Smooth muscle cell of the brain vasculature (primary cell): Measurements from ENCODE around the gene TMEM220.
"Not testable (repeated sequence)": the region's sequence is repeated elsewhere in the genome, so short reads cannot be mapped to it uniquely, and the experiment has no call there.

Source experiments
- DNase-seq: peaks from one replicate; pipeline ENCODE4 v3.0.0-alpha.2; 2012; ENCODE audit warnings: low read depth, low spot score

The TMEM220 gene

DNA sequence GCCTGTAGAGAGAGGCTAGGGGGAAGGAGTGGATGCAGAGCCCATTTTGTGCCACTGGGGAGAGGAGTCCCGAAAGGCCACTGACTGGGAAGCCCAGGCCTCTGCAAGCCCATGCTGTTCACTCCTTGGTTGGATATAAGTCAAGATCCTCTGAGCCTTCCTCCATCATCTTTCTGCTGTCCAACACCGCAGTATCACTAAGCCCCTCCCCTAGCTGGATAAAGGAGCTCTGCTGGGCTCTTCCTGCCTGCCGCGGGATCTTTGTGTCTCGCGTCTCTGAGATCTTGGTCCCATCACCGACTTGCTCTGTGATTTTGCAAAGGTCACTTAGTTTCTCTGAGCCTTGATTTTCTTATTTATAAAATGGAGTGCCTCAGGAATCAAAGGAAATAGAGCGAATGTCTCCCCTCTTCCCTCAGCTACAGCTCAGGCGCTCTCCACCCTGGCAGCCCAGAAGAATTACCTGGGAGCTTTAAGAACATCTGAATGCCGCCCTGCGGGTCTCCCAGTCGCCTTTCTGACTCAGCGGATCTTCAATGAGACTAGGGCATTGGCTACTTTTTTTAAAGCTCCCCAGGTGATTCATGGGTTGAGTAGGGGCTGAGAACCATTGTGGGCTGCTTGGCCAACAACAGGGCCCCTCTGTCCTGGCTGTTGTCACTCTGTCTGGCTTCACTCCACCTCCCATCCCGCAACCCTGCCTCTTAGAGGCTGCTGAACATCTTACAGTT, 25.2 kb upstream of the TMEM220 start:
- no peak for DNase-seq

- DNase-seq: no peak
Observed at GRCh38 chr17:10754109-10754508, 24.3 kb upstream of the TMEM220 start.

DNA sequence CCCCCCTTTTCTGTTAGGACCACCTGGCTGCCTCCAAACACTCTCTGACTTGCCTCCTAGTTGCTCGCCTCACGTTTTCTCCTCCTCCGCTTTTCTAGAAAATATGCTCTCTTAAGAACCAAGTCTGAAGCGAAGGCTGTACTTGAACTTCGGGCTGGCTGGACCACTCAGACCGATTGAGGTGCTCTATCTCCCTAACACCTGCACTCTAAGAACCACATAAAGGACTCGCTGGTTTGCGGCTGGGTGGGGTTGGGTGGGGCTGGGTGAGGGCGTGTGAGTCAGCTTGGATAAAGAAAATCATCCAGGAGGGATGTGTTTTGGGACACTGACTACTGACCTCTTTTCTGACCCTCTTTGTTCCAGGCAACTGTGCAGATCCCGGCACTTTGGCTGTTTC, 22.9 kb upstream of the TMEM220 start:
- no peak for DNase-seq

GRCh38 chr17:10751563-10751962, 21.7 kb upstream of the TMEM220 start:
- no peak for DNase-seq

DNA sequence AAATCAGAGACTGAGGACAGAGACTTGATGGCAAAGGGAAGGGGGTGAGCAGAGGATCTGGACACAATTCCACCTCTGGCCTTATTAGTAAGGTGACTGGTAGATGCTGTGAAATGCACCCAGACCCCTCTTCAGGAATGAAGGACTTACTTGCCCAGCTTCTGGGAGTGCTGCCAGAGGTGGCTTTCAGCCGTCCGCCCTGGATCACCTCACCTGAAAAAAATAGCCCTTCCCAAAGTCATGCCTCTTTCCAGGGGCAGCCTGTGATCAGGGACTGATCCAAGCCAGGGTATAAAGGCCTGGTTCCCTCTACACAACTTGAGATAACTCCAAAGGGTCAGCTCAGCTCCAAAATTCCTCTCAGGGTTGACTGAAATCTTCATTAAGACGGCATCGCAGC, 20.4 kb upstream of the TMEM220 start:
- DNase-seq: no peak

DNA sequence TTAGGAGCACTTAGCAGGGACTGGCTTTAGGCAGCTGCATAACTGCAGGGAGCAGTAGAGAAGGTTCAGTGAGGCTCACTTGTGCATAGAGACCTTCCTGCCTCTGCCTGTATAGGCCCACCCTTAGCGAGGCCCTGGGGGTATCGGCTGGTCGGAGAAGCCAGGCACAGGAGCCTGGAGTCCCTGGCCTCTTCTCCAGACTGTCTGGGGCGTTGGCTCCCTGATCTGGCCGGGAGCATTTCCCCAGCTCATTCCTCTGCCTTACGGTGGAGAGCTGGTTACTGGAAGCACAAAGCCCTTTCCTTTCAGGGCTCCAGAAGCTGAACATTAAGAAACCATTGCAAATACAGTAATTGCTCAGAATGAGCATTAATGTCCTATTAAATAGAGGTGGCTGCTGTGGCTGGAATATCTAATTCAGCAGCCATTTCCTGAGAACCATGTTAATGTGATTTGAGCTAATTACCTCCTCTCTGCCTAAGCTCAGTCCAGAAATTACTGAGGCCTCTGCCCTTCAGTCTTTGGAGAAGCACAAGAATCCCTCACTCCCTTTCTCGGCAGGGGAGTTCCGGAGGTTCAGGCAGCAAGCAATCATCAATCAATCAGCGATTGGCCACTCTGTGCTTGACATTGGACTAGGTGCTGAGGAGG, 18.8 kb upstream of the TMEM220 start:
- DNase-seq: no peak

- no peak for DNase-seq
Observed at GRCh38 chr17:10745231-10745630, 15.4 kb upstream of the TMEM220 start.

DNA sequence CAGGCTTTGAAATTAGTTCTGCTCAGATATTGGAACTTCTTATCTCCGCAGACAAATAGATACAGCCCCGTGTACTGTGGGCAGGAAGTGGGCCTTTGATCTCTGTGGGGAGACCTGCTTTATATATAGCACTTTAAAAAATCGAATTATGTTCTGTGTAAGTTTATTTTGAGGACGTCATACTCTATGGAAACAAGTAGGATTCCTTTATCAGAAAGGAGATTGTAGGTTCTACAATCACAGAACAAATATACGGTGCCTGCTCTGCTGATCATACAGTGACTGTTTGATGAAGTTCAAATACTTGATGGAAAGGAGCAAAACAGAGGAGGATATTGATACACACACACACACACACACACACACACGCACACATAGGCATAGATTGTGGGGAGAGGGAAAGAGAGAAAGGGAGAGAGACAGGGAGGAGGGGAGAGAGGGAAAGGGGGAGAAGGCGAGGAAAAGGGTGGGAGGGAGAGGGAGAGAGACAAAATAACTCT, 14.7 kb upstream of the TMEM220 start:
- no peak for DNase-seq

DNA sequence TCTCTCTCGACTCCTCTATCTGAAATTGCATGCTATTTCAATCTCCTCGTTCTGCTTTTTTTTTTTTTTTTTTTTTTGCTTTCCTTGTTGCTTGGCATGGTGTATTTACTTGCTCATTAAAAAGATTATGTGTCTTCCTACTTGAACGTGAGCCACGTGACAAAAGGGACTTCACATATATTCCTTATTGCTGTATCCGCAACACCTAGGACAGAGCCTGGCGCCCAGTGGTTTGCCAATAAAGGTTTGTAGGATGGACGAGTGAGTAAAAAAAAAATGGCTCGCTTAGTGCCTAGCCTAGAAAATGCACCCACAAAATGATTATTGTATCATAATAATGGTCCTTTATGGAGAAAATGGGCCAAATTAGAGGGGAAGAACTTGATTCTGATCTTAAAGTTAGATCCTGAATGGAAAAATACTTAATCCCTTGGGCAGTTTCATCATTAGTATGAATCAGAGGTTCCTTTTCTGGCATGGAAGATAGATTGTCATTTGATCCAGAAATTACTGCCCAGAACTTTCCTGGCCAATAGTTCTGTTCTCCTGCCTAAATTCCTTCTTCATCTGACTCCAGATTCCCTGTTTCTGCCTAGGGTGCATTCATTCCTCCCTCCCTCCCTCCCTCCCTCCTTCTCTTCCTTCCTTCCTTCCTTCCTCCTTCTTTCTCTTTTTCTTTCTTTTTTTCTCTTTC, 13.6 kb upstream of the TMEM220 start:
- DNase-seq: no peak

GRCh38 chr17:10742431-10742830, 12.6 kb upstream of the TMEM220 start:
- DNase-seq: no peak

- DNase-seq: no peak
Observed at GRCh38 chr17:10741416-10742135, 11.8 kb upstream of the TMEM220 start.

DNA sequence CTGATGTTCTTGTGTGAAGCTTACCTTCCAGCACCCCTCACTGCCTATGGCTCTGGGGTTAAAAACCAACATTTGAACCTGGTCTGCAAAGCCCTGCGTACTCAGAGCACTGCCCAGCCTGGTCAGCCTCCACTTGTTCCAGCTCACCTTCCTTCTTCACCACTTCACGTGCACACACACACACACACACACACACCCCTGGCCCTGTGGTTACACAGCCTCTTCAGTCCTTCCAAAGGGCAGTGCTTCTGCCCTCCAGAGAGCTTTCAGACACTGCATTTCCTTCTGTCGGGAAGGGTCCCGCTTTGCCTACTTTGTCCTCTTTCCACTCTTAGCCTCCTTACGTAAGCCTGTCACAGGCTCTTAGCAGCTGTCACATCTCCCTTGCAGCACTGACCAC, 9.6 kb upstream of the TMEM220 start:
- DNase-seq: no peak

- DNase-seq: no peak
Observed at GRCh38 chr17:10738521-10739258, 8.9 kb upstream of the TMEM220 start.

- DNase-seq: no peak
Observed at GRCh38 chr17:10737736-10738135, 7.9 kb upstream of the TMEM220 start.

GRCh38 chr17:10737168-10737622, 7.4 kb upstream of the TMEM220 start:
- no peak for DNase-seq

- DNase-seq: no peak
Observed at GRCh38 chr17:10735821-10736220, 6.0 kb upstream of the TMEM220 start.

GRCh38 chr17:10735251-10735650, 5.4 kb upstream of the TMEM220 start:
- DNase-seq: no peak

DNA sequence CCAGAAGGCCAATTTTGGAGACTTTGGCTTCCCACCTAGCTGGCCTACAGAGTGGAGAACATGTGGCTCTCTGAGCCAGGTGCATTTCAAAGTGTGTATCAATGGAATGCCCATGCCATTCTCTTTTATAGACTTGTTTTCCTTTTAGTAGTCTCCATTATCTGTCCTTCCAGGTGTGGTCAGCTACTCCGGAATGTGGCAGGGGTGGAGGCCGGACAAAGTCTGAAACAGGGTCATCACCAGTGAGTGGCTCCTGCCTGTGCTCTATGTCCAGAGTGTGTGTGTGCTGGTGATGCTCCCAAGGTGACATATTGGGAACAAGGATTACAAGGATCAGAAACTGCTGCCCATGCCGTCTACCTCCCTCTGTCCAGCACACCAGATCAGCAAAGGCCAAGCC, 3.8 kb upstream of the TMEM220 start:
- no peak for DNase-seq

DNA sequence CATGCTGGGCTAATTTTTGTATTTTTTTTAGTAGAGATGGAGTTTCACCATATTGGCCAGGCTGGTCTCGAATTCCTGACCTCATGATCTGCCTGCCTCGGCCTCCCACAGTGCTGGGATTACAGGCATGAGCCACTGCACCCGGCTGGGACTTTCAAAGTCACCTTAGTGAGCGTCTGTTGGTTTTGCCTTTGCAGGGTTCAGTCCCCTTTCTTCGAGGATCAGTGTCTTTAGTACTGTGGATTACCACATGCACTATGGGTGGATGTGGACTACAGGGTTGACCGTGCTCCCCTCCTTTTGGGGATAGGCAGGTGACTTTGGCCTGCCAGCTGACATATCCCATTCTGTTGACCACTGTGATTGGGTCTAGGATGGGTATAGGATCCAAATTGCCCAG, 2.3 kb upstream of the TMEM220 start:
- DNase-seq: not testable (repeated sequence)

- no peak for DNase-seq
Observed at GRCh38 chr17:10731408-10731879, 1.6 kb upstream of the TMEM220 start.

GRCh38 chr17:10730247-10730646, 424 bp upstream of the TMEM220 start:
- not testable (repeated sequence) for DNase-seq
